ENCODE data around the gene ATP1A1.

The ATP1A1 gene

DNA sequence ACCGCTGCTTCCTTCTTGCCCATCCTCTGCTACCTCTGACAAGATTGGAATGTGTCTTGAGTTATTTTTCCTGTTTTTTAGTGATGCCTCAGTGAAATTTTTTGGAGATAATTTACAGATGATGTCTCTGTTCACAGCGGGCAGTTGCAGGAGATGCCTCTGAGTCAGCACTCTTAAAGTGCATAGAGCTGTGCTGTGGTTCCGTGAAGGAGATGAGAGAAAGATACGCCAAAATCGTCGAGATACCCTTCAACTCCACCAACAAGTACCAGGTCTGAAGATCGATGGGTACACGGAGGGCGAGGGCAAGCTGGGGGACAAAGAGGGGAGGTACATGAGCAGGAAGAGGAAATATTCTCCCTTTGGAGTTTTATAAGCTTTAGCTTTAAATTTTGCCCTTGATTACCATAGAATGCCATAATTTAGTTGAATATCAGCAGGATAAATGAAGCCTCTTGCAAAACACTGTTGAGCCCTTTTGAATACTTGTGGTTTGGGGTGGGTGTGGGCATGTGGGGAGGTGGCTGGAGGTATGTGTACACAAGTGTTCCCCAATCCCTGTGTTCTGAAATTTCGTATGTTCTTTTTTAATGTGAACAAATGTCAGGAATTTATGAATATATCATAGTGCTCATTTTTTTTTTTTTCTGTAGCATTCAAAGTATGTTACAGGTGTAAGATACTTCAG lies 19.8 kb downstream of the ATP1A1 start:
- no peak for DNase-seq

DNA sequence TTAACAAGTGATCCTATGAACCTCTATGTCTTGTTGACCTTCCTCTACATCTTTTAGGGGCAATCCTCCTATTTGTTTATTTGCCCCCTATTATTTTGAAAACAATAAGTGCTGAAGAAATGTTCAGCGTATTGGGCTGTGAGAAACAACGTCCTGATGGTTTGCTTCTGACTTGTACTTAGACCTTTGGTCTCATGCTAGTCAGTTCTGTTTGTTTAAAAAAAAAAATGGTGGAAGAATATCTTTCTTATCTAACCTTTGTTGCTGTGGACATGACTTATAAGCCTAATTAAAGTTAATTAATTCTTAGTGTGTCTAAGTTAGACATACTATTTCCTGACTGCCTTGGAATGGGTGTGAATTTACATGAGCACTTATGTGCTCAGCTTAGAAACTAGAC lies 20.7 kb downstream of the ATP1A1 start:
- no peak for DNase-seq

DNA sequence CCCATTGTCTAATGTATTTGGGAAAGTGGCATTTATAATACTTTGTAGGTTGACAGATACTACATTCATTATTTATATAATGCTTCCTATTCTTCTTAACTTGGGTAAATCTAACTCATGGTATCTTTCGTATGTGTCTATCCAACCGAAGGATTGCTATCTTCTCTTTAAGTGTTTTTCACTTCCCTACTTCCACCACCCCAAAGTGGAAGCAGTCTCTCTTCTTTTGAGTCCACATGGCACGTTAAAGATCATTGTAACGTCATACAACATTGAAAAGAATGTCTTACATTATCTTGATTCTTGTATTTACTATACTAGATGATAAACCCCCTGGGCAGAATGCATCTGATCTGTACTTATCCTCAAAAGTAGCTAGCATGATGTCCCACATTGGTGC lies 21.2 kb downstream of the ATP1A1 start:
- DNase-seq = no peak

DNA sequence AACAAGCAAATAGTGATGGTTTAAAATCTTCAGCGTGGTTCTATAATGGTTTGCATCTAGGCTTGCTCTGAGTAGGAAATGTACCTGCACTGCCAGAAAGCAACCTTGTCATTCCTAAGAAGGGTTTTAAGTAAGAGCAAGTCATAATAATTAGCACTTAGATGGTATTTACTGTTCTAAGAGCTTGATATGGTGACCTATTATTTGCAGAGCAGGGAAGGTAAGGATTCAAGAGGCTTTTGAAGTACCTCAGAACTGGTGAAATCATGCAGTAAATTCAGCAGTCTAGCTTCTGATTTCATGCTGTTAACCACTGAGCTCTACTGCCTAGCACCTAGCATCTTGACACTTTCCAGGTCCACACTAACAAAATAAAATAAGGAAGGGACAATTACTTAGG lies 23.7 kb downstream of the ATP1A1 start:
- no peak for DNase-seq

DNA sequence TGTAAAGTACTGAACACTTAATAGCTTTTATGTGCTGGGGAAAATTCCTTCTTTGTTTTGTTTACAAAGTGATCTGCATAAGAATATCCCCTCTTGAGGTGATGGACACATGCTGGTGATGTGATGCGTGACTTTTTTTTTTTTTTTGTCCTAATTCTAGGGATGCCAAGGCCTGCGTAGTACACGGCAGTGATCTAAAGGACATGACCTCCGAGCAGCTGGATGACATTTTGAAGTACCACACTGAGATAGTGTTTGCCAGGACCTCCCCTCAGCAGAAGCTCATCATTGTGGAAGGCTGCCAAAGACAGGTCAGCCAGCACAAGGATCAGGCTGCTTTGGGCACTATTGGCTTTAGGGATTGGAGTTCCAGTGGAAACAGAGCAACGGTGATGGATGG lies 24.7 kb downstream of the ATP1A1 start:
- no peak for DNase-seq

DNA sequence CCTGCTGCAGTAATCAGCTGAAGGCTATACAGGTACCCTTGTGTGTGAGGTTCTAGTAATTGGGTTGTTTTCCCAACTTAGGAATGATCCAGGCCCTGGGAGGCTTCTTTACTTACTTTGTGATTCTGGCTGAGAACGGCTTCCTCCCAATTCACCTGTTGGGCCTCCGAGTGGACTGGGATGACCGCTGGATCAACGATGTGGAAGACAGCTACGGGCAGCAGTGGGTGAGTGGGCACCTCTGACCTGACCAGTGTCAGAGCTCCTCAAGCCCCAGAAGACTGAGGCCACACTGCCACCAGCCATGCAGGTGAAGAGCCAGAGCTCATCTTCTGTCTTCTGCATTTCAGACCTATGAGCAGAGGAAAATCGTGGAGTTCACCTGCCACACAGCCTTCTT lies 27.7 kb downstream of the ATP1A1 start:
- no peak for DNase-seq

DNA sequence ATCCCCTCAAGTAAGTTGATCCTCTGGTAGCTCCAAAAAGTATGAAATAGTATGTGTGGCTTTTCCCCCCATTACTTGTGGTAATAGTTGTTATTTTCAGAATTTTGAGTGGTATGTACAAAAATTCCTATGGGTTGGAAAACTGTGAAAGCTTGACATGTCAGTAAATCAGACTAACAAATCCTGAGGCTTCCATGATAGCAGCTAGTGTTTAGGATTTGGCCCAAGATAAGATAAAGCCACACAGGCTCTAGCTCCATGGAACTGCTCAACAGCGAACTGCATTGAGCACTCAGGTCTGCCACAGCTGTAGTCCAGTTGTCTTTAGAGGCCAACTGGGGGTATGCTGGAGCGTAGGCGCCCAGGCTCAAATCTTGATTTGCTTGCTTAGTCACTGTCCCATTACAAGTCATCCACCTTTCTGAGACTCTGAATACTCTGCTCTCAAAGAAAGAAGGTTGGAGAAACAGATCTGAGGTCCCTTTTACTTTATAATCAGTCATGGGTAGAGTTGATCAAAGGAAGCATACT lies 28.7 kb downstream of the ATP1A1 start:
- DNase-seq = no peak

DNA sequence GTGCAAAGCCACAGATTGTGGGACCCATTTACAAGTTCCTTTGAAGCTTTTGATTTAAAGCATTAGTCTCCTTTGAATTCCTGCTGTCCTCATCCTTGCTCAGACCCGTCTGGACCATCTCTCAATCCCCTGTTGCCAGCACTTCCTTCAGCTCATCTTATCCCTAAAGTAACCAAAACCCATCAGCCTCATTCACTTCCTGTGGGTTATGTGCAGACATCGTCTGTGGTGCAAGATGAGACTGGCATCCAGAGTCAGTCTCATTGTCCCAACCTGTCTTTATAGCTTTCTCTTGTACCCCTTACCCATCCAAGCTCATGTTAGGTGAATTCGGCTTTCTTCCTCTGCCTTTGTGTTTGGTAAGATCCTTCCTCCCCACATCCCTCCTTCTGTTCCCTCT lies 29.3 kb downstream of the ATP1A1 start:
- DNase-seq = no peak

DNA sequence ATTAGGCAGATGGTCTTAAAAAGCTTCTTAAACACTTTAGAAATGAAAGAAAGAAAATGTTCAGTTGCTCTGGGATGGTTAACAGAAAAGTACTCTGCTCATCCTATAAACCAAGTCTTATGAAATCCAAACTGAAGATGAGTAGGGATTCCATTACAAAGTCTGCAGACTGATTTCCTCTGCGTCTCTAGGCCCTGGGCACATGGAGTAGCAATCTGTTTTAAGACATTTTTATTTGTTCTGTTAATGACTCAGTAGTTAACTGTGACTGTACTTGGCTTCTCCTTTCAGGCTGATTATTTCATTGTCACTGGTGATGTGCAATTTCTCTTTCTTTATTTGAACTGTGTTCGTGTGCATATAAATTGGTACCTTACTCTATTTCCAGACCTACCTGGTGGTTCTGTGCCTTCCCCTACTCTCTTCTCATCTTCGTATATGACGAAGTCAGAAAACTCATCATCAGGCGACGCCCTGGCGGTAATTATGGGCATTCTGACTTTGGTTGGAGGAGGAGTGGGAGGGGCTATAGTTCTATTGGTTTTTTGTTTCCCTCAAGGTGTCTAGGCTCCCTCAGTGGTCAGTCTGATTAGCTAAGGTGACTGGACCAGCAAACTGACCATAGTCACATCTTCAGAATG lies 30.6 kb downstream of the ATP1A1 start:
- no peak for DNase-seq

DNA sequence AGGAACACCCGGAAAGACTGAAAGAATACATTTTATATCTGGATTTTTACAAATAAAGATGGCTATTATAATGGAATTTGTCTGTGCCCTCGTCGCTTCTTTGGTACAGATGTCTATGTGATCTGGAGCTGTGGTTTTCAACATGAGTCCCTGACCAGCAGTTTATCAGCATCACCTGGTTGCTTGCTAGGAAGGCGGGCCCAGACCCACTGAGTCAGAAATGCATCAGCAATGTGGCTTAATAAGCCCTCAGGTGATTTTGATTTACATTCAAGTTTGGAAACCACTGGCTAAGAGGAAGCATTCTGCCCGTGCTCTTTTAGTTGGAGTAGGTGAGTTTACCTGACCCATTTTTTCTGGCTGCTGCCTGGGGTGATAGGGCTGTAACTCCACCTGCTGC lies 31.7 kb downstream of the ATP1A1 start:
- no peak for DNase-seq

DNA sequence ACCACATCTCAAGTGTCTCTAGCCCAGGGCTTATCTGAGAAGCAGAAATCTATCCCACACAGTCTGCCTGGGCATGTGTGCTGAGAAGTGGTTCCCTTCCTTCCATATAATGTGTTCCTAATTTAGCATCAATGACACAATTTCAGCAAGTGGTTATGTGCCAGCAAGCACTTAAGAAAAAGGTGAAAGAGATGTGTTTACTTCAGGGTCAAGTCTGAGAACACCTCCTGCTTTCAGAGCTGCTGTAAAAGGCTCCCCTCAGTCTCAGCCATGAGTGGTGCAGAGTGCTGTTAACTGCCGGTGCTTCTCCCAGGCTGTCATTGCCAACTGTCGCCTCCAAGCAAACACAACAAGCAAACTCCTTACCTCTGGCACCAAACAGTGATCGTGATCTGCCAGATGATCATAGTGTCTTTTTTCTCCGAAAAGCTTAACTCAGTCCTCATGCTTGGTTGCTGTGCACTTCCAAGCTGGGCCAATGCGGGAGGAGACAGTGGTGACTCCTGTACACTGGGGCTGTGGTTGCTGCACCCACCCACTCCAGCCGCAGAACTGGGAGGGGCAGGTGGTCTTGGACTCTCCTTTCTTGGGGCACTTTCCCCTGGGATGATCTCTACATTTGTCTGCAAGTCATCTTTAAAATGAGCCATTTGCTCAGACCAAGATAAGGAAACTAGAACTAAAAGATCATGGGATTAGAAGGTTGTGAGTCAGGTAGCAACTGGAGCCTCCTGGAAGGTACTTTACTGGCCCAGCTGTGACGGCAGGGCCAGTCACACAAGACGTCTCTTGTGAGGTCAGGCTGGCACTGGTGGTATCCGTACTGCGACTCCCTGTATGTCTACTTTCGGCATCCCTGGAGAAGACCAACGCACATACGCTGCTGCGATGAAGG lies 32.4 kb downstream of the ATP1A1 start:
- no peak for DNase-seq

DNA sequence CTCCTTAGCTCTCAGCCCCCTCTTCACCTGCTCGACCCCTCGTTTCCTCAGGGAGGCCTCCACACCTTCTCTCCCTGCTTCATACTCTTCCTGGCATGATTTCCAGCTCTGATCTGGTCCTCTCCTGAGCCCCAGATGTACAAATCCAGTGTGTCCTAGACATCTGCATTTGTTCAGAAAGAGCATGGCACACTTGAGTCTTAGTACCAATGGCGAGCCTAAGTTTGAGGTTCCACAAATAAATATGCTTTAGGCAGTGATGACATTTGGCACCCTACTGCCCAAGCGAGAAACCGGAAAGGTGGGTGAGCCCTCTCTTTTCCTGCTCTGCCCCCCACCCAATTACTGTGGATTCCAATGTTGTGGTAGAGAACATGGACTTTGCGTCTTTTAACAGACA lies 34.0 kb downstream of the ATP1A1 start:
- DNase-seq = no peak

DNA sequence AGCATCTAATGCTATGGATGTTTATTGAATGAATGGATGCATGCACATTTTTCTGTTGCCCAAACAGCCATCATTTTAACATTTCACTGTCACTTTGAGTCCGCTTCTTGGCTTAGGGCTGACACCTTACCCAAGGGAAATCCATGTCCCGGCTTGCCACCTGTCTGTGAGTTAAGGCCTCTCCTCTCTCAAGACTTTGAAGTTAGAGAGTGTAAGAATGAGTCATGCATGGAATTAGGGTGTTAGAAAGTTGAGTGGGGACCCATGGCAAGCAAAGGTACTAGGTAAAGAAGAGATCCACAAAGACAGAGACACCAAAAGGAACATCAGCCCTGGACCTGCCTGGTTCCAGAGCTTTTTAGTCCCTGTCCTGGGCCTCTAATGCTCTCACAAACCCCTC lies 35.1 kb downstream of the ATP1A1 start:
- no peak for DNase-seq

DNA sequence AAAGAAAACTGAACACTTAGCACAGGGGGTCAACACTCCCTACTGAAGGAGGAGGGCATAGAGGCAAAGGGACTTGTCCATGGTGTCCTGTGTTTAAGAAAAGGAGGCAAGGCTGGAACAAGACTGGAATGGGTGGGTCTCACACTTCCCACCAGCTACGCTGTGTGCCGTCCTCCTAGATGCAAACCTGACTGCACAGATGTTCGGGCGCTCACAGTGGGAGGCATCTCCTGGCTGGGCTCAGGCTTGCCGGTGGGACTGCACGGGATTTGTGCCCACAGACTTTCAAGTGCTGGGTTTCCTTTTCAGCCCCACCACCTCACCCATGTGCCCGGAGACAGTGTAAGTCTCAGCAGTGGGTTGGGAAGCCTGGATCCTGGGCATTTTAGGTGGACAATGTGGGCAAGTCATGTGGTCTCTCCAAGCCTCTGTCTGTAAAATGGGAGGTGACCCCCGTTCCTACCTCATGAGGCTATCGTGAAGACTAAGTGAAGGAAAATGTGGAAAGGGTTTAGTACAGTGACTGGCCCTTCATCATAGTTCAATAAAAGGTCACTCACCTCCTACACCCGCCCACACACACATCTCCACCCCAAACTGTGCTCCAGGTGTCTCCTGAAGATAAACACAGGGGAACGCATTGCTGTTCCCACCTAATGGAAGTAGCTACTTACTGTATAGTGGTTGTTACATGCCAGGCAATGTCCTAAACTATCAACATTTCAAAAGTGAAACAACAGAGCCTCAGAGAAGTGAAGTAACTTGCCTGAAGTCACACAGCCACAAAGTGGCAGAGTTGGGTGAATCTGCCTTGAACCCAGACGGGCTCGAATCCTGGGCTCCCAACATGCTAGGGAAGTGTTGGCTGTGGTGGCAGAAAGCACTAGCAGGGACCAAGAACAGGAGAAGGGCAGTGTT lies 36.0 kb downstream of the ATP1A1 start:
- no peak for DNase-seq

DNA sequence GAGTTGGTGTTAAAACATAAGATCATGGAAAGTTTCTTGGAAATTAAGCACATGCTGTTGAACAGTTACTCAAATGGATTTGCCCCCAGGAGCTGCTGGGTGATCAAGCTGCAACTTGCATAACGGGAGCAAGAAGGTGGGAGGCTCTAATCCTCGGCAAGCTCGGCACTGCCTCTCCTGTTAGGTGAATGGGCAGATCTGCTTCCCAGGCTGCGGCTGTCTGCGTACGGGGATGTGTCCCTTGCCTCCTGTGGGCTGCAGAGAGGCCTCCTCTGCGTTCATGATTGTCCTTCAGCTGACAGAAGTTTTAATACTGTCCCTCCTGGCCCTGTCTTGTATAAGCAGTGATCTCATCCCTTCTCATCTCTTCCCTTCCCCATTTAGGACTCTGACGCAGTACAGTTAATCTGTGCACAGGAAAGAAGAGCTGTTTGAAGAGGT lies 36.7 kb downstream of the ATP1A1 start:
- DNase-seq = no peak

DNA sequence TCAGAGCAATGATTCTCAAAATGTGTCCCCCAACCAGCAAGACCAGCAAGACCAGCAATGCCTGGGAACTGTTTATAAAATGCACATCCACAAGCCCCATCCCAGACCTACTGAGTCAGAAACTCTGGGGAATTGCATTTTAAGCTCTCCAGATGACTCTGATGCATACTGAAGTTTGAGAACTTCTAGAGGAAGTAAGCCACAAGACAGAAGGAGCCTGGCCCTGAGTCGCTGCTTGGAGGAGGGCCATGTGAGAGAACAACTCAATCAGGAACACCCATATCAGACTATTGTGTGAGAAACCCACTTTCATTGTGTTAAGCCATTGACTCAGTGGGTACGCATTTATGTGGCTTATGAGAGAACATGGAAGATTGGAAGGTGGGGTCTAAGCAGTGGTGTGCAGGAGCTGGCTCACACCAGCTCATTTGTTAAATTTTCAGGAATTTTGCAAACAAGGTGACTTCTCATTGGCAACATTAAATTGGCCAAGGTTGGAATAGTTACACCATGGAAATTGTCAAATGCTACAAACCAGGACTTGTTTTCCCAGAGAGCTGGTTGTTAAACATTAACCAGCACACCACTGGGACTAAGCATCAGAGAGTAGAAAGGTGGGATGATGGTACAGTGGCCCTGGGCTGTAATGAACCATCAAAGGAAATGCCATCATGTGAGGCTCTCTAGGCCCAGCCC lies 38.9 kb downstream of the ATP1A1 start:
- DNase-seq = no peak

DNA sequence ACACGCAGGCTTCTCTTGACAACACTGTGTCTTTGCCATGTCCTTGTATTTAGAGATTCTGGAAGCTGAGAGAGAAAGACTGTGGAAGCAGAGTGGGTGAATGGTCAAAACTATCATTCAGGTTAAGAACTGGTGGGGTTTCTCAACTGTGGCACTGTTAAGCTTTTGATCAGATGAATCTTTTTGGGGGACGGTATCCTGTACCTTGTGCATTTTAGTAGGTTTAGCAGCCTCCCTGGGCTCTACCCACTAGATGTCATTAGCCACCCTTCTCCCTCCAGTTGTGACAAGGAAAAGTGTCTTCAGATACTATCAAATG lies 39.4 kb downstream of the ATP1A1 start:
- DNase-seq = no peak

DNA sequence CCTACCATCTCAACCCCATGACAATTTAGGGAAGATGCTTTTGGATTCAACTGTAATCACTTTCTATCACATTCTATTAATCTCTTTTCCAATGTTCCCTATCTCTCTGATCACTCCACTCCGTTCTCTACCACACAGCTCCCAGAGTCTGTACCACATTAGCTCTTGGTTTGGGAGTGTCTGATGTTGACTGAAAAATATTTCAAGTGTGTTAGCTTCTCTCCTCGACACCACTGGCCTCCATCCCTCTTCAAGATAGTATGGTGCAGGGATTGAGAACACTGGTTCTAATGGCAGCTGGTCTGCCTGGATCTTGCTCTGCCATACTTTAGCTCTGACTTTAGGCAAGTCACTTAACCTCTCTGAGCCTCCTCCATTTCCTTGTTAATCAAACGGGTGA lies 39.9 kb downstream of the ATP1A1 start:
- no peak for DNase-seq

DNA sequence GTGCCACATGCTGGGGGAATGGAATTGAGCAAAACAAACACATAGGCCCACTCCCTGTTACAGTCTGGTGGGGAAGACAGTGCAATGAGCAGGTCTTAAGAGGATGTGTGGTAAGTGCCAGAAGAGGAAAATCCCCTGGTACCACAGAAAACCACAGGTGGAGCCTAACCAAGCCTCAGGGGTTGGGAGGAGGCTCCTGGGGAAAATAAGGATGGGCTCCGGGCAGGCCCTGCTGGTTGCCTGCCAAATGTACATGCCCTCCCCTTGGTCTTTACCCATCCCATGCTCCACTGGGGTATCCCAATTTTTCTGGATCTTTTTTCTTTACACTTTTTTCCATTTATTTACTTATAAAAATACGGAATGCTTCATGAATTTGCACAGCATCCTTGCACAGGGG lies 40.4 kb downstream of the ATP1A1 start:
- no peak for DNase-seq

DNA sequence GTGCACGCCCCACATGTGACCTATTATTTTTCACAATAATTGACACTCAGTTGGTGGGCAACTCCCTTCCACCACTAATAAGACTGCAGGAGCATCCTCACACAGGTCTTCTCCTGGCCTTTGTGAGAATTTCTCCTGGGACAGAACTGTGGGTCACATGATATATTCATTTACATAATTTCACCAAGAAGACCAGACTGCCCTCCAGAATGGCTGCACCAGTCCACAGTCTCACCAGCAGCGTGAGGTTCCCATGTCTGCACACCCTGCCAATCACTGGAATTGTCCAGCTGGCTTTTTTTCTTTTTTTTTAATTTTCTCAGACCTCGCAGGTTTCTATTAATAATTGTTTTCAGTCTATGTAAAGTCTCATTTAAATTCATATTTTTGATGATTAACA lies 41.3 kb downstream of the ATP1A1 start:
- no peak for DNase-seq

DNA sequence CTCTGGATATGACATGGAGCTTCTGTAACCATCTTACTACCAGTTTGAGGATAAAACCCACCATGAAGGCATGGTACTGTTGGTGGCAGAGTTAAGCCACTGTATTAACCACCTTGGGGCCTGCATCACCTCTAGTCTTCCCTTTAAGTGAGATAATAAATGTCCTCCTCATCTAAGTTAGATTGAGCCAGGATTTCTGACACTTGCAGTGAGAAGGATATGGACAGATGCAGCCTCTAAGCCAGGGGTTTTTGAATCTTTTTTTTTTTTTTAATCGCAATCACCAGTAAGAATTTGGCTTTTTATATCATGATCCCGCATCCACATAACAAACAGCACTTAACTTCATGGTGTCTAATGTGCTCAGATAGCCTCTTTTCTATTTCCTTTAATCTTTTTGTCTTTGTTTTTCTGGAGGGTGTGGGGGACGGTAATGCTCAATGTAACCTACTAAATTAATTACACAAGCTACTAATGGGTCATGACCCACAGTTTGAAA lies 42.2 kb downstream of the ATP1A1 start:
- no peak for DNase-seq
